K562 (cell line): Measurements from ENCODE around the gene DAAM1.

Source experiments
- MCM3 ChIP-seq: fragments of 450-650 bp; IDR thresholded peaks from 2 replicates; pipeline ENCODE4 v1.6.1; 2016
- RAD51 ChIP-seq: fragments of 450-650 bp; IDR thresholded peaks from 2 replicates; pipeline ENCODE4 v1.7.1; 2016; ENCODE audit warnings: low read depth, mild to moderate bottlenecking, borderline replicate concordance

GRCh38 chr14:59342516-59343484 lies 154.3 kb downstream of the DAAM1 start:
- TF ChIP-seq MCM3 (no peak), RAD51 (no peak)
